Spleen (tissue), 11 donors: ENCODE results near the gene FBN2. TPM values are rescaled to one million over a fixed set of nuclear protein-coding genes. Genes with fewer than 3 reads are reported as not detected.

Source experiments
- DNase-seq: peaks from one replicate; pipeline ENCODE4 v3.0.0-alpha.2; 2020
- H3K27ac ChIP-seq, 8 donors: fragments of 200-600 bp; sonication (generic) in 7 of 8; 1 replicate in 4 of 8; 2 replicates in 4 of 8; pipeline versions ENCODE4 v1.5.0 to v1.8.0; 2016 to 2021; ENCODE audit warnings: inconsistent platforms in 4 of 8, mild to moderate bottlenecking in 4 of 8, moderate library complexity in 1 of 8
- H3K27me3 ChIP-seq, 7 donors: fragments of 200-600 bp; sonication (generic) in 6 of 7; replicated peaks in 1 of 7; 1 replicate in 4 of 7; 2 replicates in 3 of 7; pipeline versions ENCODE4 v1.5.0 to v1.8.0; 2016 to 2021; ENCODE audit warnings: inconsistent platforms in 3 of 7, mild to moderate bottlenecking in 1 of 7
- H3K36me3 ChIP-seq, 6 donors: fragments of 200-600 bp; sonication (generic) in 5 of 6; 1 replicate in 4 of 6; 2 replicates in 2 of 6; pipeline versions ENCODE4 v1.5.0 to v1.8.0; 2016 to 2021; ENCODE audit warnings: inconsistent platforms in 2 of 6
- H3K4me1 ChIP-seq, 6 donors: fragments of 200-600 bp; sonication (generic) in 5 of 6; 1 replicate in 3 of 6; 2 replicates in 3 of 6; pipeline versions ENCODE4 v1.5.0 to v1.8.0; 2016 to 2021; ENCODE audit warnings: inconsistent platforms in 3 of 6
- H3K4me3 ChIP-seq, 8 donors: fragments of 200-600 bp; sonication (generic) in 7 of 8; 1 replicate in 4 of 8; 2 replicates in 4 of 8; pipeline versions ENCODE4 v1.5.0 to v1.8.0; 2016 to 2021; ENCODE audit warnings: inconsistent platforms in 4 of 8, mild to moderate bottlenecking in 4 of 8, moderate library complexity in 2 of 8
- H3K9me3 ChIP-seq, 8 donors: fragments of 200-600 bp; sonication (generic) in 7 of 8; 1 replicate in 4 of 8; 2 replicates in 4 of 8; pipeline versions ENCODE4 v1.5.0 to v1.8.0; 2016 to 2021; ENCODE audit warnings: inconsistent platforms in 4 of 8
- CTCF ChIP-seq, 11 experiments: fragments of 200-600 bp in 7 of 11; fragments of 450-650 bp in 4 of 11; sonication (generic) in 4 of 11; IDR thresholded peaks in 8 of 11; conservative IDR thresholded peaks in 3 of 11; 1 replicate in 7 of 11; 2 replicates in 4 of 11; pipeline versions ENCODE4 v1.4.0 to v1.8.0; 2016 to 2021; ENCODE audit warnings: antibody characterized with exemption in 11 of 11, inconsistent platforms in 4 of 11, mild to moderate bottlenecking in 1 of 11
- POLR2A ChIP-seq, 3 donors: fragments of 450-650 bp; IDR thresholded peaks; one replicate each; pipeline ENCODE4 v1.5.1; 2017; ENCODE audit warnings: antibody characterized with exemption in 3 of 3, mild to moderate bottlenecking in 1 of 3
- POLR2AphosphoS5 ChIP-seq, 3 donors: sonication (generic); formaldehyde crosslinking; IDR thresholded peaks; one replicate each; pipeline ENCODE4 v1.5.1; 2017; ENCODE audit warnings: antibody characterized with exemption in 3 of 3
- WGBS, 5 donors: extraction: QIAGEN DNeasy Blood & Tissue Kit in 3 of 5; methylation state at CpG; one replicate each; pipeline versions ENCODE4 v1.1.5 to v1.1.7; 2013 to 2018; 5-methylcytosine and 5-hydroxymethylcytosine counted together
- intact Hi-C: fragments of 100-400 bp; cut with DNase I; formaldehyde crosslinking; loops from one replicate; pipeline ENCODE4 v1.15.0; 2023; ENCODE audit warnings: low total_unique reads
- polyA plus RNA-seq, 3 donors: library from polyadenylated mRNA; stranded (reverse); fragments of 200-250 nt; gene quantifications; one replicate each; pipeline ENCODE4 v1.2.1, GENCODE V29; 2013
- total RNA-seq, 7 donors: library from RNA; depleted of rRNA in 3 of 7; stranded (reverse); fragments of >200 nt in 3 of 7; fragmentation: NEBNext Ultra II Directional in 4 of 7; extraction: Animal tissue kit (Norgen Biotek cat#: 25700) in 4 of 7; gene quantifications; one replicate each; pipeline versions ENCODE4 v1.1.0 to v1.2.1, GENCODE V29; 2016 to 2021
- donor health status: healthy with polysubstance abuse.
- donor health status: DM: no; HTN: no; CAD: no; lungs with moderate emphysema.
- donor health status: DM: no; HTN: no; CAD: no.
- donor health status: Bipolar disorder and iron deficiency.
- donor health status: healthy.
- donor health status: DM: no; HTN: no; CAD: no.
- donor health status: DM: yes; HTN: yes; CAD: no.

Gene FBN2
- total and polyA plus RNA-seq, 10 donors = 0.21 to 7.6 (median 2.6) TPM

- WGBS, 5 donors = 85 to 94% (median 87%) methylated on average over 5 of the region's 5 CpGs
- no peak overlapping the region for H3K27ac ChIP-seq
- DNase-seq = no peak
- intact Hi-C loops = no loop called here
- H3K36me3 ChIP-seq = no peaks in the 10 kb centered on the region
- no peak for TF ChIP-seq CTCF (IDR thresholded peaks at IDR 0.05 in 8 of 11, conservative IDR thresholded peaks at IDR 0.05 in 3 of 11)
- TF ChIP-seq POLR2A (IDR thresholded peaks at IDR 0.05) = no peak
- no peak for TF ChIP-seq POLR2AphosphoS5 (IDR thresholded peaks at IDR 0.05)
- no peak overlapping the region for H3K4me3 ChIP-seq
- H3K4me1 ChIP-seq = no peaks in the 10 kb centered on the region
- no peaks in the 10 kb centered on the region for H3K27me3 ChIP-seq
- H3K9me3 ChIP-seq = no peaks in the 10 kb centered on the region
Measured at GRCh38 chr5:128408622-128409021, 129.4 kb downstream of the FBN2 start.

- intact Hi-C loops = no loop called here
- DNase-seq = no peak
- TF ChIP-seq CTCF (IDR thresholded peaks at IDR 0.05 in 8 of 11, conservative IDR thresholded peaks at IDR 0.05 in 3 of 11) (no peak), POLR2A (IDR thresholded peaks at IDR 0.05) (no peak), POLR2AphosphoS5 (IDR thresholded peaks at IDR 0.05) (no peak)
- no peaks in the 10 kb centered on the region for H3K4me1 ChIP-seq
- H3K27me3 ChIP-seq = no peaks in the 10 kb centered on the region
- no peak overlapping the region for H3K4me3 ChIP-seq
- WGBS, 5 donors = 78 to 93% (median 85%) methylated on average over 1 of the region's 1 CpG
- H3K9me3 ChIP-seq = no peaks in the 10 kb centered on the region
- H3K36me3 ChIP-seq = no peaks in the 10 kb centered on the region
- no peak overlapping the region for H3K27ac ChIP-seq
Measured at GRCh38 chr5:128407944-128408343, 130.1 kb downstream of the FBN2 start.

- Histone ChIP-seq H3K4me3 (no peak overlapping the region), H3K4me1 (no peaks in the 10 kb centered on the region), H3K27ac (no peak overlapping the region), H3K36me3 (no peaks in the 10 kb centered on the region), H3K9me3 (no peaks in the 10 kb centered on the region), H3K27me3 (no peaks in the 10 kb centered on the region)
- no peak for DNase-seq
- WGBS, 5 donors = 54 to 73% (median 63%) methylated on average over 3 of the region's 3 CpGs
- TF ChIP-seq POLR2A (IDR thresholded peaks at IDR 0.05) (no peak), POLR2AphosphoS5 (IDR thresholded peaks at IDR 0.05) (no peak)
- intact Hi-C loops = no loop called here
Measured at GRCh38 chr5:128406803-128407202, 131.2 kb downstream of the FBN2 start.

GRCh38 chr5:128405159-128405558 lies 132.9 kb downstream of the FBN2 start:
- Histone ChIP-seq H3K9me3 (no peaks in the 10 kb centered on the region), H3K4me1 (no peaks in the 10 kb centered on the region), H3K4me3 (no peak overlapping the region), H3K27me3 (no peaks in the 10 kb centered on the region), H3K27ac (no peak overlapping the region), H3K36me3 (no peaks in the 10 kb centered on the region)
- no peak for TF ChIP-seq POLR2AphosphoS5 (IDR thresholded peaks at IDR 0.05)
- TF ChIP-seq CTCF (IDR thresholded peaks at IDR 0.05 in 8 of 11, conservative IDR thresholded peaks at IDR 0.05 in 3 of 11) = no peak
- TF ChIP-seq POLR2A (IDR thresholded peaks at IDR 0.05) = no peak
- intact Hi-C loops = no loop called here
- DNase-seq = no peak
- WGBS, 5 donors = 70 to 85% (median 76%) methylated on average over 2 of the region's 2 CpGs

- DNase-seq = no peak
- no peak overlapping the region for H3K4me3 ChIP-seq
- 32 to 74% (median 46%) methylated on average over 4 of the region's 4 CpGs for WGBS, 5 donors
- no peak overlapping the region for H3K27ac ChIP-seq
- no peaks in the 10 kb centered on the region for H3K36me3 ChIP-seq
- no peaks in the 10 kb centered on the region for H3K4me1 ChIP-seq
- H3K9me3 ChIP-seq = no peaks in the 10 kb centered on the region
- no peaks in the 10 kb centered on the region for H3K27me3 ChIP-seq
- no peak for TF ChIP-seq POLR2AphosphoS5 (IDR thresholded peaks at IDR 0.05)
- TF ChIP-seq POLR2A (IDR thresholded peaks at IDR 0.05) = no peak
- intact Hi-C loops = no loop called here
Measured at GRCh38 chr5:128403333-128403732, 134.7 kb downstream of the FBN2 start.
